HepG2 (cell line): ENCODE data around the gene TSSK3. TPM values are rescaled to one million over a fixed set of nuclear protein-coding genes. Genes with fewer than 3 reads are reported as not detected.

ENCODE experiments used
- CAMTA2 ChIP-seq: sonication (generic); formaldehyde crosslinking; IDR thresholded peaks from 2 replicates; pipeline ENCODE4 v1.4.0; 2020; ENCODE audit warnings: mild to moderate bottlenecking, missing genetic modification reagents, borderline replicate concordance
- CBX1 ChIP-seq: IDR thresholded peaks from one replicate; pipeline ENCODE4 v1.6.1; 2016; ENCODE audit warnings: antibody characterized with exemption, low read depth
- CREB1 ChIP-seq, 2 experiments: fragments of 450-650 bp in 1 of 2; IDR thresholded peaks; 2 replicates each; pipeline ENCODE4 v1.6.1; 2016 to 2017; ENCODE audit warnings: control low read depth in 1 of 2, mild to moderate bottlenecking in 1 of 2, missing compliant biosample characterization in 1 of 2, missing genetic modification characterization in 1 of 2
- GLI4 ChIP-seq: sonication (generic); formaldehyde crosslinking; IDR thresholded peaks from 2 replicates; pipeline ENCODE4 v1.5.1; 2020; ENCODE audit warnings: missing genetic modification reagents, mild to moderate bottlenecking, moderate library complexity, borderline replicate concordance
- HNF4G ChIP-seq, 2 experiments: sonication (generic) in 1 of 2; formaldehyde crosslinking in 1 of 2; IDR thresholded peaks; 2 replicates each; pipeline versions ENCODE4 v1.4.0 to v1.6.1; 2011 to 2020; ENCODE audit warnings: borderline replicate concordance in 2 of 2, low read depth in 2 of 2, mild to moderate bottlenecking in 2 of 2, low read length in 1 of 2, missing genetic modification reagents in 1 of 2, moderate library complexity in 1 of 2
- HOXA7 ChIP-seq: sonication (generic); formaldehyde crosslinking; IDR thresholded peaks from 2 replicates; pipeline ENCODE4 v1.8.1; 2022; ENCODE audit warnings: mild to moderate bottlenecking, missing genetic modification reagents, moderate library complexity
- MTA3 ChIP-seq: sonication (generic); formaldehyde crosslinking; IDR thresholded peaks from 2 replicates; pipeline ENCODE4 v1.4.0; 2020; ENCODE audit warnings: missing genetic modification reagents
- NFKB2 ChIP-seq: sonication (generic); formaldehyde crosslinking; IDR thresholded peaks from 2 replicates; pipeline ENCODE4 v1.4.0; 2020; ENCODE audit warnings: missing genetic modification reagents, borderline replicate concordance
- PAWR ChIP-seq: sonication (generic); formaldehyde crosslinking; IDR thresholded peaks from 2 replicates; pipeline ENCODE4 v1.4.0; 2020; ENCODE audit warnings: missing genetic modification reagents, mild to moderate bottlenecking, borderline replicate concordance
- SIX1 ChIP-seq: sonication (generic); formaldehyde crosslinking; IDR thresholded peaks from 2 replicates; pipeline ENCODE4 v1.4.0; 2020; ENCODE audit warnings: missing genetic modification reagents, borderline replicate concordance
- ZNF207 ChIP-seq: fragments of 450-650 bp; IDR thresholded peaks from 2 replicates; pipeline ENCODE4 v1.6.1; 2016; ENCODE audit warnings: antibody characterized with exemption, borderline replicate concordance
- polyA plus RNA-seq, 8 experiments: library from polyadenylated mRNA; depleted of rRNA in 3 of 8; stranded (reverse) in 7 of 8; unstranded in 1 of 8; fragments of >200 nt; fragmentation: Illumina TruSeq in 4 of 8; extraction: Trizol in 4 of 8; gene quantifications; 2 replicates each; pipeline versions ENCODE4 v1.2.1 to v1.2.3, GENCODE V29; 2011 to 2016; ENCODE audit warnings: low read depth in 4 of 8, missing spikeins in 1 of 8, mixed read lengths in 1 of 8; ENCODE audit not compliant: insufficient read depth in 1 of 8
- total RNA-seq, 5 experiments: library from RNA; depleted of rRNA; stranded (reverse); fragments of >200 nt; fragmentation: Illumina TruSeq; extraction: Trizol; gene quantifications; 2 replicates each; pipeline ENCODE4 v1.2.3, GENCODE V29; 2016; ENCODE audit warnings: low read depth in 1 of 5
- TF ChIP-seq, protein P1 (sequence below): sonication (generic); formaldehyde crosslinking; IDR thresholded peaks from 2 replicates; pipeline ENCODE4 v1.9.0; 2021; ENCODE audit warnings: mild to moderate bottlenecking, missing genetic modification reagents
- TF ChIP-seq, protein P2 (sequence below): sonication (generic); formaldehyde crosslinking; IDR thresholded peaks from 2 replicates; pipeline ENCODE4 v1.4.0; 2020; ENCODE audit warnings: missing genetic modification reagents
- TF ChIP-seq, protein P3 (sequence below): sonication (generic); formaldehyde crosslinking; IDR thresholded peaks from 2 replicates; pipeline ENCODE4 v1.5.0; 2020; ENCODE audit warnings: mild to moderate bottlenecking, missing genetic modification reagents, moderate library complexity
- TF ChIP-seq, protein P4 (sequence below): IDR thresholded peaks from 2 replicates; pipeline ENCODE4 v1.6.1; 2016; ENCODE audit warnings: missing compliant biosample characterization, missing genetic modification reagents, borderline replicate concordance

TSSK3 gene
- total and polyA plus RNA-seq, 2 of the 13 experiments (the other 11 are each of a cell fraction or from before 2014, with no cell fraction given), result 1.0 to 1.1 TPM

DNA sequence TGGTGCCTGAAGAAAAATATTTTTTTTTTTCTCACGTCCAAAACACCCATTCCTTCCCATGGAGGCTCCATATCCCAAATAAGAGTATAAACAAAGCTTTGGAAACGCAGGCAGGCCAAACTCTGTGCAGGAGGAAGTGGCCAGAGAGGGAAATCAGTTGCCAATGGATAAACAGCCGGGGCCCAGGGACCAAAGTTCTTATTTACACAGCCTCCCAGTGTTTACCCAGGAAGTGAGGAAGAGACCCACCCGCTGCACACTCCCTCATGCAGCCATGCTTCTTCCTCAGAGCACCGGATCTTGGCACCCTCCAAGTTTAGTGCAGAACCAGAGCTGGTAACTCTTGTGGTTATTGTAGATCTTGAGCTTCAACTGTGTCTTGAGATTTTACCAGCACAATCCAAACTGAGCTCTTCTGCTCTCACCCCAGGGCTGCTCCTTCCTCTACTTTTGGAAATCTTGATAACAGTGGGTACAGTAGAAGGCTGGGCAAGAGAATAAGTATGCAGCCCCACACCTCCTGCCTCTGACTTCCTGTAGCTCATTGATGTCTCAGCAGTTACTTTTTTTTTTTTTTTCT, 40.5 kb upstream of the TSSK3 start (continued):
- TF ChIP-seq, protein P1, sequence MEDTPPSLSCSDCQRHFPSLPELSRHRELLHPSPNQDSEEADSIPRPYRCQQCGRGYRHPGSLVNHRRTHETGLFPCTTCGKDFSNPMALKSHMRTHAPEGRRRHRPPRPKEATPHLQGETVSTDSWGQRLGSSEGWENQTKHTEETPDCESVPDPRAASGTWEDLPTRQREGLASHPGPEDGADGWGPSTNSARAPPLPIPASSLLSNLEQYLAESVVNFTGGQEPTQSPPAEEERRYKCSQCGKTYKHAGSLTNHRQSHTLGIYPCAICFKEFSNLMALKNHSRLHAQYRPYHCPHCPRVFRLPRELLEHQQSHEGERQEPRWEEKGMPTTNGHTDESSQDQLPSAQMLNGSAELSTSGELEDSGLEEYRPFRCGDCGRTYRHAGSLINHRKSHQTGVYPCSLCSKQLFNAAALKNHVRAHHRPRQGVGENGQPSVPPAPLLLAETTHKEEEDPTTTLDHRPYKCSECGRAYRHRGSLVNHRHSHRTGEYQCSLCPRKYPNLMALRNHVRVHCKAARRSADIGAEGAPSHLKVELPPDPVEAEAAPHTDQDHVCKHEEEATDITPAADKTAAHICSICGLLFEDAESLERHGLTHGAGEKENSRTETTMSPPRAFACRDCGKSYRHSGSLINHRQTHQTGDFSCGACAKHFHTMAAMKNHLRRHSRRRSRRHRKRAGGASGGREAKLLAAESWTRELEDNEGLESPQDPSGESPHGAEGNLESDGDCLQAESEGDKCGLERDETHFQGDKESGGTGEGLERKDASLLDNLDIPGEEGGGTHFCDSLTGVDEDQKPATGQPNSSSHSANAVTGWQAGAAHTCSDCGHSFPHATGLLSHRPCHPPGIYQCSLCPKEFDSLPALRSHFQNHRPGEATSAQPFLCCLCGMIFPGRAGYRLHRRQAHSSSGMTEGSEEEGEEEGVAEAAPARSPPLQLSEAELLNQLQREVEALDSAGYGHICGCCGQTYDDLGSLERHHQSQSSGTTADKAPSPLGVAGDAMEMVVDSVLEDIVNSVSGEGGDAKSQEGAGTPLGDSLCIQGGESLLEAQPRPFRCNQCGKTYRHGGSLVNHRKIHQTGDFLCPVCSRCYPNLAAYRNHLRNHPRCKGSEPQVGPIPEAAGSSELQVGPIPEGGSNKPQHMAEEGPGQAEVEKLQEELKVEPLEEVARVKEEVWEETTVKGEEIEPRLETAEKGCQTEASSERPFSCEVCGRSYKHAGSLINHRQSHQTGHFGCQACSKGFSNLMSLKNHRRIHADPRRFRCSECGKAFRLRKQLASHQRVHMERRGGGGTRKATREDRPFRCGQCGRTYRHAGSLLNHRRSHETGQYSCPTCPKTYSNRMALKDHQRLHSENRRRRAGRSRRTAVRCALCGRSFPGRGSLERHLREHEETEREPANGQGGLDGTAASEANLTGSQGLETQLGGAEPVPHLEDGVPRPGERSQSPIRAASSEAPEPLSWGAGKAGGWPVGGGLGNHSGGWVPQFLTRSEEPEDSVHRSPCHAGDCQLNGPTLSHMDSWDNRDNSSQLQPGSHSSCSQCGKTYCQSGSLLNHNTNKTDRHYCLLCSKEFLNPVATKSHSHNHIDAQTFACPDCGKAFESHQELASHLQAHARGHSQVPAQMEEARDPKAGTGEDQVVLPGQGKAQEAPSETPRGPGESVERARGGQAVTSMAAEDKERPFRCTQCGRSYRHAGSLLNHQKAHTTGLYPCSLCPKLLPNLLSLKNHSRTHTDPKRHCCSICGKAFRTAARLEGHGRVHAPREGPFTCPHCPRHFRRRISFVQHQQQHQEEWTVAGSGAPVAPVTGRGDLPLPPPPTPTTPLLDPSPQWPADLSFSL (CRISPR knock-in tag), result no peak
- TF ChIP-seq CBX1 (no peak), ZNF207 (no peak), NFKB2 (CRISPR knock-in tag) (no peak), CAMTA2 (CRISPR knock-in tag) (no peak), GLI4 (CRISPR knock-in tag) (no peak; the same call in 1 of the 2 replicates), HOXA7 (CRISPR knock-in tag) (no peak), PAWR (CRISPR knock-in tag) (no peak), CREB1 (IDR thresholded peaks at IDR 0.05) (no peak), CREB1 (CRISPR knock-in tag; IDR thresholded peaks at IDR 0.05) (peak; percentile 85), SIX1 (CRISPR knock-in tag) (peak; percentile 41; the same call in 1 of the 2 replicates), HNF4G (IDR thresholded peaks at IDR 0.05; ENCODE audit: borderline replicate concordance, low read depth, low read length) (peak; percentile 97), HNF4G (CRISPR knock-in tag; IDR thresholded peaks at IDR 0.05; ENCODE audit: borderline replicate concordance, low read depth) (peak; percentile 85; the same call in 1 of the 2 replicates), MTA3 (CRISPR knock-in tag) (no peak)
- TF ChIP-seq, protein P2, sequence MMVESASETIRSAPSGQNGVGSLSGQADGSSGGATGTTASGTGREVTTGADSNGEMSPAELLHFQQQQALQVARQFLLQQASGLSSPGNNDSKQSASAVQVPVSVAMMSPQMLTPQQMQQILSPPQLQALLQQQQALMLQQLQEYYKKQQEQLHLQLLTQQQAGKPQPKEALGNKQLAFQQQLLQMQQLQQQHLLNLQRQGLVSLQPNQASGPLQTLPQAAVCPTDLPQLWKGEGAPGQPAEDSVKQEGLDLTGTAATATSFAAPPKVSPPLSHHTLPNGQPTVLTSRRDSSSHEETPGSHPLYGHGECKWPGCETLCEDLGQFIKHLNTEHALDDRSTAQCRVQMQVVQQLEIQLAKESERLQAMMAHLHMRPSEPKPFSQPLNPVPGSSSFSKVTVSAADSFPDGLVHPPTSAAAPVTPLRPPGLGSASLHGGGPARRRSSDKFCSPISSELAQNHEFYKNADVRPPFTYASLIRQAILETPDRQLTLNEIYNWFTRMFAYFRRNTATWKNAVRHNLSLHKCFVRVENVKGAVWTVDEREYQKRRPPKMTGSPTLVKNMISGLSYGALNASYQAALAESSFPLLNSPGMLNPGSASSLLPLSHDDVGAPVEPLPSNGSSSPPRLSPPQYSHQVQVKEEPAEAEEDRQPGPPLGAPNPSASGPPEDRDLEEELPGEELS (CRISPR knock-in tag), result peak; percentile 90
- TF ChIP-seq, protein P3, sequence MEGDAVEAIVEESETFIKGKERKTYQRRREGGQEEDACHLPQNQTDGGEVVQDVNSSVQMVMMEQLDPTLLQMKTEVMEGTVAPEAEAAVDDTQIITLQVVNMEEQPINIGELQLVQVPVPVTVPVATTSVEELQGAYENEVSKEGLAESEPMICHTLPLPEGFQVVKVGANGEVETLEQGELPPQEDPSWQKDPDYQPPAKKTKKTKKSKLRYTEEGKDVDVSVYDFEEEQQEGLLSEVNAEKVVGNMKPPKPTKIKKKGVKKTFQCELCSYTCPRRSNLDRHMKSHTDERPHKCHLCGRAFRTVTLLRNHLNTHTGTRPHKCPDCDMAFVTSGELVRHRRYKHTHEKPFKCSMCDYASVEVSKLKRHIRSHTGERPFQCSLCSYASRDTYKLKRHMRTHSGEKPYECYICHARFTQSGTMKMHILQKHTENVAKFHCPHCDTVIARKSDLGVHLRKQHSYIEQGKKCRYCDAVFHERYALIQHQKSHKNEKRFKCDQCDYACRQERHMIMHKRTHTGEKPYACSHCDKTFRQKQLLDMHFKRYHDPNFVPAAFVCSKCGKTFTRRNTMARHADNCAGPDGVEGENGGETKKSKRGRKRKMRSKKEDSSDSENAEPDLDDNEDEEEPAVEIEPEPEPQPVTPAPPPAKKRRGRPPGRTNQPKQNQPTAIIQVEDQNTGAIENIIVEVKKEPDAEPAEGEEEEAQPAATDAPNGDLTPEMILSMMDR, result no peak
- TF ChIP-seq, protein P4, sequence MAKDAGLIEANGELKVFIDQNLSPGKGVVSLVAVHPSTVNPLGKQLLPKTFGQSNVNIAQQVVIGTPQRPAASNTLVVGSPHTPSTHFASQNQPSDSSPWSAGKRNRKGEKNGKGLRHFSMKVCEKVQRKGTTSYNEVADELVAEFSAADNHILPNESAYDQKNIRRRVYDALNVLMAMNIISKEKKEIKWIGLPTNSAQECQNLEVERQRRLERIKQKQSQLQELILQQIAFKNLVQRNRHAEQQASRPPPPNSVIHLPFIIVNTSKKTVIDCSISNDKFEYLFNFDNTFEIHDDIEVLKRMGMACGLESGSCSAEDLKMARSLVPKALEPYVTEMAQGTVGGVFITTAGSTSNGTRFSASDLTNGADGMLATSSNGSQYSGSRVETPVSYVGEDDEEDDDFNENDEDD (CRISPR knock-in tag), result peak; percentile 38; the same call in 1 of the 2 replicates
